ENCODE results near the gene CALR3.

CALR3 gene

GRCh38 chr19:16537111-16537510 lies 41.1 kb upstream of the CALR3 start:
- no peak for TF ChIP-seq CTCF (conservative IDR thresholded peaks at IDR 0.05)
- no peak overlapping the region for H3K27ac ChIP-seq

GRCh38 chr19:16536130-16536529 lies 40.2 kb upstream of the CALR3 start:
- H3K27ac ChIP-seq: no peak overlapping the region
- no peak for TF ChIP-seq CTCF (conservative IDR thresholded peaks at IDR 0.05)

DNA sequence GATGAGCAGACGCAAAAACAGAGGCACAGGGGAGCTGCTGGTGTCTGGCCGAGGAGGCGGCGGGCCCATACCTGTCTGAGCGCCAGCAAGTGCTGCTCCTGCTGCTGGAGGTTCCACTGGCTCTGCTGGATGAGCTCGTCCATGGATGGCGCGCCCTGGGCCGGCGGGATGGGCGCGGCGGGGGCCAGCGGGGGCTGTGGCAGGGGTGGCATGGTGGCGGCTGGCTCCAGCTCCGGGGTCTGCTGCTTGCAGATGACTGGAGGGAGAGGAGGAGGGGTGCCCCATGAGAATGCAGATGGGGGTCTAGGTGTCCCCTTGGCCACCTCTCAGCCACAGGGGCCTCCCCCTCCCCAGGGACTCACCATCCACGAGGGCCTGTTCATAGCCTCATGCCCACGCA lies 39.4 kb upstream of the CALR3 start:
- no peak overlapping the region for H3K27ac ChIP-seq
- no peak for TF ChIP-seq CTCF (conservative IDR thresholded peaks at IDR 0.05)

DNA sequence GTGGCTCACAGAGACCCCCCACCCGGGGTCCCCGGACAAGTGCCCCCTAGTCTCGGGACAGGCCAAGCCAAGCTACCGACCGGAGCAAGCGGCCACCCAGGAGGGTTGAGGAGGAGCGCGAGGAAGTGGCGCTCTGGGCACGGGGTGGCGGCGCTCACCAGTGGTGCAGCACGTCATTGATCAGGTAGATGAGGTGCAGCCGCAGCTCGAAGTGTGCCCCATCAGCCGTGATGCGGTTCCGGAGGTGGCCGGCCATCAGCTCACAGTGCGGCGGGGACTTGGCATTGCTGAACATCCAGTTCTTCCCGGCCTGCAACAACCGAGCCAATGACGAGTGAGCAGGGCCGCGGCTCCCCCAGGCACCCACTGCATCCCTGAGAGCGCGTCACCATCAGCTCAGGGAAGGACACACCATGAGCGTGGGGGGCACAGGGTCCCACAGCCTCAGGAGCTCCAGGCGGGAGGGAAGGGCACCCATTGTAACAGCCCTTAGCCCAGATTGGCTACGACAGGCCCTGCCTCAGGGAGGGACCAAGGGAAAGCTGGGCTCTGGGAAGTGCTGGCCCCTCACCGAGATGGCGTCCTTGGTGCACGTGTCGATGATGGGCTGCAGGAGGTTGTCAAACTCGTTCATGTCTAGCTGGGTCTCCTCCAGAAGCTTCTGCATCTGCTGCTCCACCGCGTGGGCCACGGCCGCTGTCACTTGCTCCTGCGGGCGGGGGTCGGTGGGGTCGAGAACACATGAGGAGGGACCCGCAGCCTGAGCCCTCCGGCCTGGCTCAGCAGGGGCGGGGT lies 36.7 kb upstream of the CALR3 start:
- no peak for TF ChIP-seq CTCF (conservative IDR thresholded peaks at IDR 0.05)
- H3K27ac ChIP-seq: no peak overlapping the region; the same call in 1 of the 2 replicates

- no peak for TF ChIP-seq CTCF (conservative IDR thresholded peaks at IDR 0.05)
- H3K27ac ChIP-seq: peak overlapping the region; percentile 65; the same call in 1 of the 2 replicates
These were observed 35.4 kb upstream of the CALR3 start for GRCh38 chr19:16531380-16531669.

- no peak for TF ChIP-seq CTCF (conservative IDR thresholded peaks at IDR 0.05)
- H3K27ac ChIP-seq: peak overlapping the region; percentile 65
These were observed 34.8 kb upstream of the CALR3 start for GRCh38 chr19:16530540-16531379.

DNA sequence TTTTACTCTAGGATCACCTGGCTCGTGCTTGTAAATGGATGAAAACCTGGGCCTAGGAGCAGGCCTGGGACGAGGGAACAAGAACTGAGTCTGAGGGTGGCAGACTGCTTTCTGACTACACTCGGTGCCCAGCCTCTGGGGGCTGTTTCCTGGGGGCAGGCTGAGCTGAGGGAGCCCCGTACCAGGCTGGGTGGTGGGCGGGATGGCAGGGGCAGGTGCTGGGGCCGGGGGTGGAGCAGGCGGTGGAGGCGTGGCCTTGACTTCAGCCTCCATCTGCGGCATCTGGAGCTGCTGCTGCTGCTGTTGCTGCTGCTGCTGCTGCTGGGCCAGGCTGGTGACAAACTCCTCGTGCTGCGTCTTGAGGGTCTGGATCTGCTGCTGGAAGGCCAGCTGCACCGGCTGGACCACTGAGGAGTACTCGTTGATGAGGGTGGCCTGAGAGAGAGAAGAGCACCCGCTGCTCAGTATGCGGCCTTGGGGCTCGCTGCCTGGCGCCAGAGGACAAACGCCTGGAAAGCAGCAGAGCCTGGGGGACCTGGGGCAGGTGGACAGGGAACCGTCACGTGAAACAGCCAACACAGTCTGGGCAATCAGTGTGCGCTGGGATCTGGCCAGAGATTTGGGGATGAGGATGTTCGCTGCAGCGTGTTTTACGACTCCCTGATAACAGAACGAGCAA lies 33.6 kb upstream of the CALR3 start:
- no peak for TF ChIP-seq CTCF (conservative IDR thresholded peaks at IDR 0.05)
- H3K27ac ChIP-seq: peak overlapping the region; percentile 65

Data from VCaP (cell line).